ENCODE results near the gene SP140L.
"Not testable (repeated sequence)": the region's sequence is repeated elsewhere in the genome, so short reads cannot be mapped to it uniquely, and the experiment has no call there.

The SP140L gene

DNA sequence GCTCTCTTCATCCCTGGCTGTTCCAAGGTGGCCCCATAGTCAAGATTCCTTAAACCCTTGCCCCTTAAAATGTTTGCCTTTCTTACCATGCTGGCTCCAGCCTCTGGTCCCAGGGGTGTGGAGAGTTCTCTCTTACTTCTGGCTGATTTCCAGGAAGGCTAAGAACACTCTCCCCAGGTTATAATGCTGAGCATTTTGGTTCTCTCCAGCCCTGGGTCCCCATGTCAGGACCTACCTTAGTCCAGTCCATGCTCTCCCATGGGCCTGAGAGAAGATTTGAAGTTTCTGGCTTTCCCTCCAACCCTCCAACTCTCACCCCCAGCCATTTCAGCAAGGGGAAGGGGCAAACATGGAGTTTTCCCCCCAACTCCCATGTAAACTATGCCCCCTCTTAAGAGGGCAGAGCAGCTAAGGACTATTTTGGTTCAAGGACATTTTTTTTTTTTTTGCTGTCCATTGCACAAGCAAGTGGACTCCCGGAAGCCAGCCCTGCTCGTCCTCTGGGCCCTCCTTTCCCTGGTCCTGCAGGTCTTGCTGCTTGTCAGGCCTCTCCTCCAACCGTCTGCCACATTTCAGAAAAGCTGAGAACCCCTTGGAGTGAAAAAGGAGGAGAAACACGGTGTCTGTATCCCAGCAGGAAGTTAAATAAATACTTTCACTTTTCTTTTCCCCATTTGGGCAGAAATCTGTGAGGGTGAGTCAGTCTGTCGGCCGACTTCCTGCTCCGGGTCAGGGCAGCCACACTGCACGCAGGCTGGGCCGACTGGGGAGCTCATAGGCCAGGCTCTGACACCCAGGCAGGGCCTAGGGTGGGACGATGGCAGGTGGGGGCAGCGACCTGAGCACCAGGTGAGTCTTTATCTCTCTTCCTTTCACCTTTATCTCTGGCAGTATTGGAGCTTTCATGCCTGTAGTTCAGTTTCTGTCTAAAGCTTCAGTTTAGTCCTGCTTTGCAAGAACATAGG is at the start of gene SP140L:
Gene SP140L (plus strand): TSS at position 741 of the 965 bp plus-strand sequence. CDS start 77 bp downstream, at position 818.
- peak; percentile 77 for DNase-seq (ENCODE audit: low read depth)
- peak within 1 kb of the TSS; percentile 47 for H3K4me3 ChIP-seq (ENCODE audit: low read length)
- no peak for TF ChIP-seq CTCF (IDR thresholded peaks at IDR 0.05; ENCODE audit: insufficient read depth, low read depth, low read length, missing control alignments)

DNA sequence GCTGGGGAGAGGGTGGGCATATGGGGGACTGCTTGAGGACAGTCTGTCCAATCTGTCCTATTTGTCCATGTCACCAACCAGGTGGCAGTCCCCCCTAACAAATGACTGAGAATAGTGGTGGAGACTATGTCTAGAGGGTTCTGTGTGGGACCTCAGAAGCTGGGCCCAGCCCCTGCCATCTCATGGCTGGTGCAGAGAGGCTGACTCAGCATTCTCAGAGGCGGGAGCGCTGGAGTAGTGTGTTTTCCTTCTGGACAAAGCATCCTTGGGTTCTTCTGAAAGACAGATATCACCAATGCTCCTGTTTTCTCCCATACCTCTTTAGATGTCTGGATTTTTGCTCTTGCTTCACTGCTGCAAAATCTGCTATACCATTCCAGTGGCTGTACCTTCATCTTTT is 44.1 kb upstream of the SP140L start:
- H3K4me3 ChIP-seq (ENCODE audit: low read length) = no peak overlapping the region
- no peak for DNase-seq (ENCODE audit: low read depth)
- no peak for TF ChIP-seq CTCF (IDR thresholded peaks at IDR 0.05; ENCODE audit: insufficient read depth, low read depth, low read length, missing control alignments)

GRCh38 chr2:230286048-230286447 is 40.9 kb upstream of the SP140L start:
- no peak for DNase-seq (ENCODE audit: low read depth)
- no peak for TF ChIP-seq CTCF (IDR thresholded peaks at IDR 0.05; ENCODE audit: insufficient read depth, low read depth, low read length, missing control alignments)
- no peak overlapping the region for H3K4me3 ChIP-seq (ENCODE audit: low read length)

- H3K4me3 ChIP-seq (ENCODE audit: low read length) = not testable (repeated sequence)
- peak; percentile 53 for DNase-seq (ENCODE audit: low read depth)
Observed at GRCh38 chr2:230289311-230289710, 37.7 kb upstream of the SP140L start.

DNA sequence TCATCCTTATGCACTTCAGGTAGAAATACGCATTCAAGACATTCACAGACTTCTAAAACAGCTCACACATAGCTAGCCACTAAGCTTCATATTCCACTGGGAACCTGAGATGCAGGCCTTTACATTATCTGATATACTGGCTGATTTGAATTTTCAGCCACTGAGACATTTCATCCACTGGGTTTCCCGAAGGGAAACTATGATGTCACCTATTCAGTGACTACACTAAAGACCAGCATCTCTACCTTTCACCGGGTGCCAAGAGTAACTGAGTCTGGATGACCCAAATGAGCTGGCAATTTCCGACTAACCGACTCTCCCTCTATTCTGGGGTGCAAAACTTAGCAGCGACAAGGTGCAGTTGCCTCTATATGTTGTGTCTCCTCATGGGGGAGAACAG is 31.8 kb upstream of the SP140L start:
- no peak overlapping the region for H3K4me3 ChIP-seq (ENCODE audit: low read length)
- TF ChIP-seq CTCF (IDR thresholded peaks at IDR 0.05; ENCODE audit: insufficient read depth, low read depth, low read length, missing control alignments) = no peak
- DNase-seq (ENCODE audit: low read depth) = no peak

DNA sequence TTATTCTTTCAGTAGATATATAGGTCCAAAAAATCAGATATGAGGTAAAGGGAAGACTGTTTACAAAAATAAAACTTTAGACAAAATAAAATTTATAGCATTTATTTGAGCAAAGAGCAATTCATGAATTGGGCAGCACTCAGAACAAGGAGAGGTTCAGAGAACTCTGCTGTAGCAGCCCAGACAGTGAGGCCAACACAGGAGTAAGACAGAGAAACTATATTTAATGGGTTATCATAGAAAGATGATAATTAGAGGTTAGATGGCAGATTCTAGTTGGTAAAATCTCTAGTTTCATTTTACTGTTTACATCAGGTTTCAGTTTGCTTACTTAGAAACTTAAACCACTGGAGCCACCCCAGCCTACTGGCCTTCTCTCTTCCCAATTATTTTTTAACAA is 30.1 kb upstream of the SP140L start:
- TF ChIP-seq CTCF (IDR thresholded peaks at IDR 0.05; ENCODE audit: insufficient read depth, low read depth, low read length, missing control alignments) = no peak
- H3K4me3 ChIP-seq (ENCODE audit: low read length) = no peak overlapping the region
- DNase-seq (ENCODE audit: low read depth) = no peak

GRCh38 chr2:230299618-230300017 is 27.4 kb upstream of the SP140L start:
- no peak overlapping the region for H3K4me3 ChIP-seq (ENCODE audit: low read length)
- no peak for DNase-seq (ENCODE audit: low read depth)
- TF ChIP-seq CTCF (IDR thresholded peaks at IDR 0.05; ENCODE audit: insufficient read depth, low read depth, low read length, missing control alignments) = no peak

Measured in epithelial cell of esophagus (primary cell).